OCI-LY3 (cell line): Measurements from ENCODE around the gene CCDC110.

Source experiments
- EZH2phosphoT487 ChIP-seq: fragments of 200-600 bp; shearing (Covaris generic); IDR thresholded peaks from 2 replicates; pipeline ENCODE4 v1.6.1; 2018; ENCODE audit warnings: antibody characterized with exemption, mixed run types, low read depth
- TF ChIP-seq, protein P1 (sequence below): fragments of 200-600, 300-600 bp; sonication (generic); IDR thresholded peaks from 2 replicates; pipeline ENCODE4 v1.5.1; 2014; ENCODE audit warnings: antibody characterized with exemption, low read length, low read depth

- TF ChIP-seq EZH2phosphoT487 = no peak
- TF ChIP-seq, protein P1, sequence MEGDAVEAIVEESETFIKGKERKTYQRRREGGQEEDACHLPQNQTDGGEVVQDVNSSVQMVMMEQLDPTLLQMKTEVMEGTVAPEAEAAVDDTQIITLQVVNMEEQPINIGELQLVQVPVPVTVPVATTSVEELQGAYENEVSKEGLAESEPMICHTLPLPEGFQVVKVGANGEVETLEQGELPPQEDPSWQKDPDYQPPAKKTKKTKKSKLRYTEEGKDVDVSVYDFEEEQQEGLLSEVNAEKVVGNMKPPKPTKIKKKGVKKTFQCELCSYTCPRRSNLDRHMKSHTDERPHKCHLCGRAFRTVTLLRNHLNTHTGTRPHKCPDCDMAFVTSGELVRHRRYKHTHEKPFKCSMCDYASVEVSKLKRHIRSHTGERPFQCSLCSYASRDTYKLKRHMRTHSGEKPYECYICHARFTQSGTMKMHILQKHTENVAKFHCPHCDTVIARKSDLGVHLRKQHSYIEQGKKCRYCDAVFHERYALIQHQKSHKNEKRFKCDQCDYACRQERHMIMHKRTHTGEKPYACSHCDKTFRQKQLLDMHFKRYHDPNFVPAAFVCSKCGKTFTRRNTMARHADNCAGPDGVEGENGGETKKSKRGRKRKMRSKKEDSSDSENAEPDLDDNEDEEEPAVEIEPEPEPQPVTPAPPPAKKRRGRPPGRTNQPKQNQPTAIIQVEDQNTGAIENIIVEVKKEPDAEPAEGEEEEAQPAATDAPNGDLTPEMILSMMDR = no peak
Measured at GRCh38 chr4:185470501-185471195, 885 bp downstream of the CCDC110 start.
